ENCODE measurements around the gene TMCO1.
"Not testable (repeated sequence)": the region's sequence is repeated elsewhere in the genome, so short reads cannot be mapped to it uniquely, and the experiment has no call there.

The TMCO1 gene

GRCh38 chr1:165707984-165708706 is 60.5 kb downstream of the TMCO1 start:
- Histone ChIP-seq H2BK5ac (ENCODE audit: low read length) (no peak overlapping the region), H3K4me1 (ENCODE audit: control insufficient read depth in 2 of 2, insufficient read depth in 1 of 2, low read depth in 1 of 2, low read length in 2 of 2) (no peaks in the 10 kb centered on the region), H3K9me3 (replicated peaks in 1 of 2; ENCODE audit: control insufficient read depth in 2 of 2, insufficient read depth in 1 of 2, low read depth in 1 of 2, low read length in 2 of 2) (peaks cover 0 to 2% of the 10 kb centered on the region in 2 donors), H3K23ac (ENCODE audit: low read depth, low read length, poor library complexity) (no peak overlapping the region), H3K4ac (ENCODE audit: low read length) (no peak overlapping the region), H3K4me2 (ENCODE audit: insufficient read depth, low read length, poor library complexity, severe bottlenecking) (no peak overlapping the region), H2BK15ac (ENCODE audit: low read length) (no peak overlapping the region), H2BK120ac (ENCODE audit: low read depth, low read length) (no peak overlapping the region), H3K27me3 (ENCODE audit: control insufficient read depth in 3 of 3, insufficient read depth in 3 of 3, low read depth in 1 of 3, low read length in 3 of 3) (no peaks in the 10 kb centered on the region), H3K36me3 (replicated peaks in 1 of 2; ENCODE audit: control insufficient read depth in 2 of 2, insufficient read depth in 2 of 2, low read length in 2 of 2) (no peaks in the 10 kb centered on the region), H3K79me1 (ENCODE audit: low read depth, low read length) (no peaks in the 10 kb centered on the region), H2AFZ (ENCODE audit: low read length) (no peak overlapping the region), H4K8ac (ENCODE audit: low read depth, low read length) (no peak overlapping the region), H3K9ac (ENCODE audit: low read depth, low read length, poor library complexity) (no peak overlapping the region), H4K91ac (ENCODE audit: low read depth, low read length, poor library complexity) (no peak overlapping the region), H3K14ac (ENCODE audit: low read length) (no peak overlapping the region), H2BK12ac (ENCODE audit: low read length) (no peak overlapping the region), H3K4me3 (ENCODE audit: low read length in 2 of 2) (no peak overlapping the region), H3K27ac (replicated peaks; ENCODE audit: low read length) (no peak overlapping the region), H3K18ac (ENCODE audit: low read length) (no peak overlapping the region), H2AK5ac (ENCODE audit: low read depth, low read length) (no peak overlapping the region)
- no CpG with 5 or more reads among the region's 11 CpGs for WGBS, 2 donors (ENCODE audit: extremely low coverage in 2 of 2, insufficient read length in 2 of 2, insufficient replicate concordance in 1 of 2)
- DNase-seq (ENCODE audit: low spot score), result no peak

GRCh38 chr1:165703648-165704047 is 65.0 kb downstream of the TMCO1 start:
- WGBS, 2 donors (ENCODE audit: extremely low coverage in 2 of 2, insufficient read length in 2 of 2, insufficient replicate concordance in 1 of 2), result no CpG with 5 or more reads among the region's 2 CpGs
- Histone ChIP-seq H4K8ac (ENCODE audit: low read depth, low read length) (no peak overlapping the region), H3K14ac (ENCODE audit: low read length) (no peak overlapping the region), H3K4me3 (ENCODE audit: low read length in 2 of 2) (no peak overlapping the region), H2AK5ac (ENCODE audit: low read depth, low read length) (no peak overlapping the region), H3K36me3 (replicated peaks in 1 of 2; ENCODE audit: control insufficient read depth in 2 of 2, insufficient read depth in 2 of 2, low read length in 2 of 2) (no peaks in the 10 kb centered on the region), H4K91ac (ENCODE audit: low read depth, low read length, poor library complexity) (no peak overlapping the region), H3K18ac (ENCODE audit: low read length) (no peak overlapping the region), H3K27me3 (ENCODE audit: control insufficient read depth in 3 of 3, insufficient read depth in 3 of 3, low read depth in 1 of 3, low read length in 3 of 3) (no peaks in the 10 kb centered on the region), H3K4me2 (ENCODE audit: insufficient read depth, low read length, poor library complexity, severe bottlenecking) (no peak overlapping the region), H2AFZ (ENCODE audit: low read length) (no peak overlapping the region), H3K9me3 (replicated peaks in 1 of 2; ENCODE audit: control insufficient read depth in 2 of 2, insufficient read depth in 1 of 2, low read depth in 1 of 2, low read length in 2 of 2) (no peaks in the 10 kb centered on the region), H2BK120ac (ENCODE audit: low read depth, low read length) (no peak overlapping the region), H3K23ac (ENCODE audit: low read depth, low read length, poor library complexity) (no peak overlapping the region), H3K27ac (replicated peaks; ENCODE audit: low read length) (no peak overlapping the region), H2BK12ac (ENCODE audit: low read length) (no peak overlapping the region), H3K79me1 (ENCODE audit: low read depth, low read length) (no peaks in the 10 kb centered on the region), H3K4me1 (ENCODE audit: control insufficient read depth in 2 of 2, insufficient read depth in 1 of 2, low read depth in 1 of 2, low read length in 2 of 2) (no peaks in the 10 kb centered on the region), H2BK5ac (ENCODE audit: low read length) (no peak overlapping the region), H3K4ac (ENCODE audit: low read length) (no peak overlapping the region), H3K9ac (ENCODE audit: low read depth, low read length, poor library complexity) (no peak overlapping the region), H2BK15ac (ENCODE audit: low read length) (no peak overlapping the region)
- DNase-seq (ENCODE audit: low spot score), result no peak

DNA sequence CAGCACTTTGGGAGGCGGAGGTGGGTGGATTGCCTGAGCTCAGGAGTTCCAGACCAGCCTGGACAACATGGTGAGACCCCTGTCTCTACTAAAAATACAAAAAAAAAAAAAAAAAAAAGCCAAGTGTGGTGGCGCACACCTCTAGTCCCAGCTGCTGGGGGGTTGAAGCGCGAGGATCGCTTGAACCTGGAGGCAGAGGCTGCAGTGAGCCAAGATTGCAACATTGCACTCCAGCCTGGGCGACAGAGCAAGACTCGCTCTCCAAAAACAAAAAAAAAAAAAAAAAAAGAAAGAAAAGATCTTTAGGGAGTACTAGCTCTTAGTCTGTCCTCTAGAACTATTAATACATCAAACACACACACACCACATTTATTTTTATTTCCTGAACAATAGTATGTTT is 66.7 kb downstream of the TMCO1 start:
- not testable (repeated sequence) for H3K4me1 ChIP-seq (ENCODE audit: control insufficient read depth in 2 of 2, insufficient read depth in 1 of 2, low read depth in 1 of 2, low read length in 2 of 2); H3K23ac ChIP-seq (ENCODE audit: low read depth, low read length, poor library complexity); H3K4ac ChIP-seq (ENCODE audit: low read length); H2AK5ac ChIP-seq (ENCODE audit: low read depth, low read length); H2AFZ ChIP-seq (ENCODE audit: low read length); H2BK5ac ChIP-seq (ENCODE audit: low read length); H2BK15ac ChIP-seq (ENCODE audit: low read length); H2BK120ac ChIP-seq (ENCODE audit: low read depth, low read length); H4K8ac ChIP-seq (ENCODE audit: low read depth, low read length); H3K9ac ChIP-seq (ENCODE audit: low read depth, low read length, poor library complexity); H3K27ac ChIP-seq (replicated peaks; ENCODE audit: low read length); H3K4me3 ChIP-seq (ENCODE audit: low read length in 2 of 2); DNase-seq (ENCODE audit: low spot score); H4K91ac ChIP-seq (ENCODE audit: low read depth, low read length, poor library complexity); H3K79me1 ChIP-seq (ENCODE audit: low read depth, low read length); H3K18ac ChIP-seq (ENCODE audit: low read length); H3K9me3 ChIP-seq (replicated peaks in 1 of 2; ENCODE audit: control insufficient read depth in 2 of 2, insufficient read depth in 1 of 2, low read depth in 1 of 2, low read length in 2 of 2); H3K14ac ChIP-seq (ENCODE audit: low read length); H2BK12ac ChIP-seq (ENCODE audit: low read length); H3K27me3 ChIP-seq (ENCODE audit: control insufficient read depth in 3 of 3, insufficient read depth in 3 of 3, low read depth in 1 of 3, low read length in 3 of 3); H3K36me3 ChIP-seq (replicated peaks in 1 of 2; ENCODE audit: control insufficient read depth in 2 of 2, insufficient read depth in 2 of 2, low read length in 2 of 2); H3K4me2 ChIP-seq (ENCODE audit: insufficient read depth, low read length, poor library complexity, severe bottlenecking)
- WGBS, 2 donors (ENCODE audit: extremely low coverage in 2 of 2, insufficient read length in 2 of 2, insufficient replicate concordance in 1 of 2), result no CpG with 5 or more reads among the region's 7 CpGs

GRCh38 chr1:165699577-165699976 is 69.1 kb downstream of the TMCO1 start:
- no peak overlapping the region for H3K23ac ChIP-seq (ENCODE audit: low read depth, low read length, poor library complexity)
- H4K8ac ChIP-seq (ENCODE audit: low read depth, low read length), result no peak overlapping the region
- H3K18ac ChIP-seq (ENCODE audit: low read length), result no peak overlapping the region
- H4K91ac ChIP-seq (ENCODE audit: low read depth, low read length, poor library complexity), result no peak overlapping the region
- H3K4me2 ChIP-seq (ENCODE audit: insufficient read depth, low read length, poor library complexity, severe bottlenecking), result no peak overlapping the region
- H2BK15ac ChIP-seq (ENCODE audit: low read length), result no peak overlapping the region
- DNase-seq (ENCODE audit: low spot score), result no peak
- H2AK5ac ChIP-seq (ENCODE audit: low read depth, low read length), result no peak overlapping the region
- no peak overlapping the region for H3K4ac ChIP-seq (ENCODE audit: low read length)
- no peaks in the 10 kb centered on the region for H3K9me3 ChIP-seq (replicated peaks in 1 of 2; ENCODE audit: control insufficient read depth in 2 of 2, insufficient read depth in 1 of 2, low read depth in 1 of 2, low read length in 2 of 2)
- H3K4me3 ChIP-seq (ENCODE audit: low read length in 2 of 2), result no peak overlapping the region
- no peaks in the 10 kb centered on the region for H3K79me1 ChIP-seq (ENCODE audit: low read depth, low read length)
- H2BK120ac ChIP-seq (ENCODE audit: low read depth, low read length), result no peak overlapping the region
- H3K27ac ChIP-seq (replicated peaks; ENCODE audit: low read length), result no peak overlapping the region
- H3K27me3 ChIP-seq (ENCODE audit: control insufficient read depth in 3 of 3, insufficient read depth in 3 of 3, low read depth in 1 of 3, low read length in 3 of 3), result no peaks in the 10 kb centered on the region
- H3K36me3 ChIP-seq (replicated peaks in 1 of 2; ENCODE audit: control insufficient read depth in 2 of 2, insufficient read depth in 2 of 2, low read length in 2 of 2), result peaks cover 0 to 4% of the 10 kb centered on the region in 2 donors
- no peak overlapping the region for H3K14ac ChIP-seq (ENCODE audit: low read length)
- H2AFZ ChIP-seq (ENCODE audit: low read length), result no peak overlapping the region
- WGBS, 2 donors (ENCODE audit: extremely low coverage in 2 of 2, insufficient read length in 2 of 2, insufficient replicate concordance in 1 of 2), result no CpG with 5 or more reads among the region's 3 CpGs
- H3K9ac ChIP-seq (ENCODE audit: low read depth, low read length, poor library complexity), result no peak overlapping the region
- H2BK12ac ChIP-seq (ENCODE audit: low read length), result no peak overlapping the region
- no peak overlapping the region for H2BK5ac ChIP-seq (ENCODE audit: low read length)
- no peaks in the 10 kb centered on the region for H3K4me1 ChIP-seq (ENCODE audit: control insufficient read depth in 2 of 2, insufficient read depth in 1 of 2, low read depth in 1 of 2, low read length in 2 of 2)

Data from neuronal stem cell (in vitro differentiated cells).